Measurements from ENCODE around the gene POLDIP2.

The POLDIP2 gene

GRCh38 chr17:28346199-28346580, 11.1 kb downstream of the POLDIP2 start:
- DNase-seq (ENCODE audit: low spot score), result no peak
- no peak for TF ChIP-seq CTCF (IDR thresholded peaks at IDR 0.05; ENCODE audit: extremely low read depth, missing control alignments)

GRCh38 chr17:28345419-28346198, 11.7 kb downstream of the POLDIP2 start:
- no peak for DNase-seq (ENCODE audit: low spot score)

GRCh38 chr17:28344435-28344901, 12.9 kb downstream of the POLDIP2 start:
- TF ChIP-seq CTCF (IDR thresholded peaks at IDR 0.05; ENCODE audit: extremely low read depth, missing control alignments), result no peak
- no peak for DNase-seq (ENCODE audit: low spot score)

More at GRCh38 chr17:28345419-28346198, 11.7 kb downstream of the POLDIP2 start:
- no peak for TF ChIP-seq CTCF (IDR thresholded peaks at IDR 0.05; ENCODE audit: extremely low read depth, missing control alignments)

GRCh38 chr17:28344011-28344410, 13.3 kb downstream of the POLDIP2 start:
- no peak for TF ChIP-seq CTCF (IDR thresholded peaks at IDR 0.05; ENCODE audit: extremely low read depth, missing control alignments)
- DNase-seq (ENCODE audit: low spot score), result no peak

GRCh38 chr17:28343491-28343932, 13.8 kb downstream of the POLDIP2 start:
- no peak for DNase-seq (ENCODE audit: low spot score)
- TF ChIP-seq CTCF (IDR thresholded peaks at IDR 0.05; ENCODE audit: extremely low read depth, missing control alignments), result no peak

GRCh38 chr17:28342313-28342712, 15.0 kb downstream of the POLDIP2 start:
- TF ChIP-seq CTCF (IDR thresholded peaks at IDR 0.05; ENCODE audit: extremely low read depth, missing control alignments), result no peak
- no peak for DNase-seq (ENCODE audit: low spot score)

GRCh38 chr17:28341516-28341915, 15.8 kb downstream of the POLDIP2 start:
- DNase-seq (ENCODE audit: low spot score), result no peak
- TF ChIP-seq CTCF (IDR thresholded peaks at IDR 0.05; ENCODE audit: extremely low read depth, missing control alignments), result no peak
